Ascending aorta (tissue), 2 donors: Measurements from ENCODE around the gene CCDC127. TPM values are rescaled to one million over a fixed set of nuclear protein-coding genes. Genes with fewer than 3 reads are reported as not detected.
"Not testable (repeated sequence)": the region's sequence is repeated elsewhere in the genome, so short reads cannot be mapped to it uniquely, and the experiment has no call there.

Experiments
- DNase-seq, 2 donors: peaks; one replicate each; pipeline ENCODE4 v3.0.0-alpha.2; 2019; ENCODE audit warnings: low spot score in 2 of 2
- H3K27ac ChIP-seq, 2 donors: fragments of 200-600 bp; sonication (generic); one replicate each; pipeline ENCODE4 v1.5.1; 2016 to 2017; ENCODE audit warnings: mild to moderate bottlenecking in 1 of 2
- H3K27me3 ChIP-seq: fragments of 200-600 bp; sonication (generic); one replicate; pipeline ENCODE4 v1.5.1; 2017
- H3K36me3 ChIP-seq, 2 donors: fragments of 200-600 bp; sonication (generic); one replicate each; pipeline ENCODE4 v1.5.1; 2016
- H3K4me1 ChIP-seq, 2 donors: fragments of 200-600 bp; sonication (generic); one replicate each; pipeline ENCODE4 v1.5.1; 2016 to 2017; ENCODE audit warnings: mild to moderate bottlenecking in 1 of 2
- H3K4me3 ChIP-seq, 2 donors: fragments of 200-600 bp; sonication (generic); one replicate each; pipeline ENCODE4 v1.5.1; 2016 to 2017; ENCODE audit warnings: mild to moderate bottlenecking in 1 of 2
- H3K9me3 ChIP-seq, 2 donors: fragments of 200-600 bp; sonication (generic); one replicate each; pipeline ENCODE4 v1.5.1; 2016
- CTCF ChIP-seq, 3 experiments: fragments of 200-600 bp in 2 of 3; fragments of 450-650 bp in 1 of 3; sonication (generic) in 2 of 3; IDR thresholded peaks; one replicate each; pipeline ENCODE4 v1.5.1; 2016 to 2019; ENCODE audit warnings: antibody characterized with exemption in 3 of 3, mild to moderate bottlenecking in 1 of 3, moderate library complexity in 1 of 3
- intact Hi-C: fragments of 100-400 bp; cut with DNase I; formaldehyde crosslinking; loops from one replicate; pipeline ENCODE4 v1.15.1; 2023
- total RNA-seq: library from RNA; depleted of rRNA; stranded (reverse); fragments of >200 nt; gene quantifications from one replicate; pipeline ENCODE4 v1.1.0, GENCODE V29; 2016

The CCDC127 gene
- total RNA-seq, 1 donor from 2014 or later: 6.1 TPM

- Histone ChIP-seq H3K27ac (no peak overlapping the region), H3K36me3 (peaks cover 48% of the 10 kb centered on the region in 2 donors), H3K27me3 (no peaks in the 10 kb centered on the region), H3K9me3 (no peaks in the 10 kb centered on the region), H3K4me3 (no peak overlapping the region), H3K4me1 (peaks cover 0 to 12% of the 10 kb centered on the region in 2 donors)
- no peak for TF ChIP-seq CTCF (IDR thresholded peaks at IDR 0.05)
- no peak for DNase-seq
- intact Hi-C loops: no loop called here
Observed at GRCh38 chr5:223791-224190, 5.8 kb upstream of the CCDC127 start.

- H3K9me3 ChIP-seq, intact Hi-C loops, DNase-seq, H3K27ac ChIP-seq, H3K4me3 ChIP-seq, H3K27me3 ChIP-seq: not testable (repeated sequence)
- Histone ChIP-seq H3K36me3 (peaks cover 41 to 42% of the 10 kb centered on the region in 2 donors), H3K4me1 (peaks cover 0 to 12% of the 10 kb centered on the region in 2 donors)
Observed at GRCh38 chr5:222951-223715, 5.2 kb upstream of the CCDC127 start.

- H3K36me3 ChIP-seq: peaks cover 11 to 13% of the 10 kb centered on the region in 2 donors
- no peak for DNase-seq
- H3K4me1 ChIP-seq: peaks cover 0 to 12% of the 10 kb centered on the region in 2 donors
- H3K4me3 ChIP-seq: peak overlapping the region; percentile 95 to 98
- H3K9me3 ChIP-seq: no peaks in the 10 kb centered on the region
- no peak for TF ChIP-seq CTCF (IDR thresholded peaks at IDR 0.05)
- intact Hi-C loops: loop anchor here (2.0 to 5.0 kb wide), 2 partner anchors 222 to 253 kb away; partner anchors contain the start of gene EXOC3
- no peaks in the 10 kb centered on the region for H3K27me3 ChIP-seq
- H3K27ac ChIP-seq: peak overlapping the region in 1 of 2 donors; percentile 91
Observed at GRCh38 chr5:219991-220390, 2.0 kb upstream of the CCDC127 start.

GRCh38 chr5:219460-219863 lies 1.5 kb upstream of the CCDC127 start:
- Histone ChIP-seq H3K4me3 (peak overlapping the region; percentile 95 to 98), H3K27ac (peak overlapping the region; percentile 80 to 91), H3K4me1 (peaks cover 0 to 12% of the 10 kb centered on the region in 2 donors), H3K27me3 (no peaks in the 10 kb centered on the region), H3K36me3 (peaks cover 6 to 8% of the 10 kb centered on the region in 2 donors), H3K9me3 (no peaks in the 10 kb centered on the region)
- TF ChIP-seq CTCF (IDR thresholded peaks at IDR 0.05): no peak
- intact Hi-C loops: loop anchor here (2.0 to 5.0 kb wide), 2 partner anchors 223 to 253 kb away; partner anchors contain the start of gene EXOC3
- DNase-seq: no peak

- intact Hi-C loops: loop anchor here (1.0 to 5.0 kb wide), 4 partner anchors 30 to 254 kb away; partner anchors contain the start of genes EXOC3 and PDCD6
- H3K9me3 ChIP-seq: no peaks in the 10 kb centered on the region
- peak in 1 of 2 donors; percentile 69 for DNase-seq
- peak overlapping the region; percentile 80 to 91 for H3K27ac ChIP-seq
- H3K36me3 ChIP-seq: peaks cover under 1 to 5% of the 10 kb centered on the region in 2 donors
- peaks cover 0 to 12% of the 10 kb centered on the region in 2 donors for H3K4me1 ChIP-seq
- peak overlapping the region; percentile 95 to 98 for H3K4me3 ChIP-seq
- TF ChIP-seq CTCF (IDR thresholded peaks at IDR 0.05): no peak
- no peaks in the 10 kb centered on the region for H3K27me3 ChIP-seq
Observed at GRCh38 chr5:218457-219291, 721 bp upstream of the CCDC127 start.

- not testable (repeated sequence) for H3K27me3 ChIP-seq, H3K27ac ChIP-seq, H3K4me1 ChIP-seq, H3K36me3 ChIP-seq, DNase-seq, H3K4me3 ChIP-seq, H3K9me3 ChIP-seq
- intact Hi-C loops: loop anchor here (5.0 kb wide), 1 partner anchor 226 kb away; the partner anchor contains the start of gene EXOC3
Observed at GRCh38 chr5:216076-216475, 1.9 kb downstream of the CCDC127 start.

GRCh38 chr5:215256-215655 lies 2.7 kb downstream of the CCDC127 start:
- not testable (repeated sequence) for H3K27me3 ChIP-seq, H3K4me1 ChIP-seq, H3K36me3 ChIP-seq, H3K27ac ChIP-seq, H3K4me3 ChIP-seq, DNase-seq, H3K9me3 ChIP-seq
- intact Hi-C loops: loop anchor here (5.0 kb wide), 1 partner anchor 227 kb away; the partner anchor contains the start of gene EXOC3
